Hair follicle dermal papilla cell (primary cell): ENCODE results near the gene TNNT1. TPM values are rescaled to one million over a fixed set of nuclear protein-coding genes. Genes with fewer than 3 reads are reported as not detected.

ENCODE experiments used
- small RNA-seq: library from RNA; depleted of rRNA; stranded (forward); fragments of <200 nt; gene quantifications from one replicate; pipeline ENCODE3, GENCODE V24; 2012
- total RNA-seq: library from RNA; depleted of rRNA; stranded (reverse); fragments of >200 nt; gene quantifications from 2 replicates; pipeline ENCODE4 v1.2.3, GENCODE V29; 2012

The TNNT1 gene, protein sequence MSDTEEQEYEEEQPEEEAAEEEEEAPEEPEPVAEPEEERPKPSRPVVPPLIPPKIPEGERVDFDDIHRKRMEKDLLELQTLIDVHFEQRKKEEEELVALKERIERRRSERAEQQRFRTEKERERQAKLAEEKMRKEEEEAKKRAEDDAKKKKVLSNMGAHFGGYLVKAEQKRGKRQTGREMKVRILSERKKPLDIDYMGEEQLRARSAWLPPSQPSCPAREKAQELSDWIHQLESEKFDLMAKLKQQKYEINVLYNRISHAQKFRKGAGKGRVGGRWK
- 0.65 and 0.97 TPM in 2 replicates for total RNA-seq

DNA sequence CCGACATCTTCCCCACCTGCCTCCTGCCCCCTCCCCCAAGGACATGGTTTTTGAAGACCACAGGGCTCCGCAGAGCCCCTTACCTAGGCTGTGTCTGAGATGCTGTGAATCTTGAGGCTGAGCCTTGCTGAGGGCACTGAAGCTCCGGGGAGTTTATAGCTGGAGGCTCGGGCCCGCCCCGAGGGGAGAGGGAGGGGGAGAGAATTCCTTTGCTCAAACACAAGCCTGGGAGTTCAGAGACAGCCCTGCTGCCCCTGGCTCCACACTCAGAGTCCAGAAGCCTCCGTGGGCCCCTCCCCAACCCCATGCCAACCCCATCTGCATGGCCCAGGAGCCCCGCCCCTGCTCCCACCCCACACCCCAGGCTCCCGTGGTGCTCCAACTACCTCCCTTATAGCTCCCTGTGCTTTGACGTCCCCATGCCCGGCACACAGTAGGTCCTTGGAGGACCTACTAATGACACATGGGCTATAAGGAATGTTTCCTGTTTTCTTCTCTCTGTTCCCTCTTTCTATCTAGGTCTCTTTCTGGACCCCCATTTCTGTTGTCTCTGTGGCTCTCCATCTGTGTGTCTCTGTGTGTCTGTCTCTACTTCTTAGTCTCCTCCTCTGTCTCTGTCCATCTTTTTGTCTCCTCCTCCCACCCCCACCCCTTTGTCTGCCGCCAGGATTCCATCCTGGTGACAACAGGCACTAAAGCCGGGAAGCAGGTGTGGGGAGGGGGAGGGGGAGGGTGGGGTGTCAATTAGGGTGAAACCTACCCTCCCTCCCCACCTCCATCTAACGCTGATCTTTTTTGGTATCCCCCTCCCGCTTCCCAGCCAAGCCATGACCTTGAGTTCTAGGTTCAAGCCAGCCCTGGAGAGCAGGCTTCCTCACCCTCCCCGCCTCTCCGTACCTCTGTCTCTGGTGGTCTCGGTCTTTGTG, at the start of gene TNNT1:
Gene TNNT1 (minus strand): TSS at position 129 of the 926 bp plus-strand sequence. CDS start 2,049 bp downstream, outside the sequence.

DNA sequence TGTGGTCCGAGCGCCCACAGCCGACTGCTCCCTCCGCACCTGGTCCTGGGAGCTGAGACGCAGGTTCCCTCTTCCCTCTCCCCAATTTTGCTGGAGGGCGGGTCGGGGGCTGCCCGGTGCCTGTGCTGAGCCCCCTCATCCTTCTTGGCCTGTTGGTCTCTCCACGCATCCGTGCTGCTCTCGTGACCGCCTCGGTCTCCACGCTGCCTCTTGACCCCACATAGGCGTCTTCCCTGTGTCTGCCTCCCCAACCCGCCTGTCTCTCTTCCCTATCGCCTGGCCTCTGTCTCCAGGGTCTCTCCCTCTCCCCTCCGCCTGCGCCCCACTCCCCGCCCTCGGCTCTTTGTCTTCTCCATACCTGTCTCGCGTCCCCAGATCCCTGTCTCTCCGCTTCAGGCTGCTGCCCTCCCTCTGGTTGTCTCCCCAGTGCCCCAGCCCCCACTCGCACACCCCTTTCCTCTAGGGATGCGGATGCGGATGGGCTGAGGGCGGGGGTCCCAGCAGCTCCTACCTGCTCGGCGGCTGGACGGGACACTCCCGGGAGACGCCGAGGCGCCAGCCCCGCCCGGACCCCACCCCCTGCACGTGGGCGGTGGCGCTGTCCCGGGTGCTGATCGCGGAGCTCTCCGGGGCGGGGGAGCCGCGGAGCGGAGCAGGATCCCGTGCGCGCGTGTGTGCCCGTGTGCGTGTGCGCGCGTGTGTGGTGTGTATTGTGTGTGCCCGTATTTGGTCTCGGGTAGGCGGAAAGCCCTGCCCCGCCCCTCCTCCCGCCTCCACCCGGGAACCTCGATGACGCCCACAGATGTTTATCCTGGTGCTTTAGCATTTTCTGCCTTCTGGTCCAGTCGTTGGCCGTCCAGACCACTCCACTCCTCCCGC, 30.8 kb upstream of the TNNT1 start, which contains the start of gene SYT5:
Gene SYT5 (minus strand): TSS at position 684 of the 879 bp plus-strand sequence. CDS start 1,248 bp downstream, outside the sequence.

DNA sequence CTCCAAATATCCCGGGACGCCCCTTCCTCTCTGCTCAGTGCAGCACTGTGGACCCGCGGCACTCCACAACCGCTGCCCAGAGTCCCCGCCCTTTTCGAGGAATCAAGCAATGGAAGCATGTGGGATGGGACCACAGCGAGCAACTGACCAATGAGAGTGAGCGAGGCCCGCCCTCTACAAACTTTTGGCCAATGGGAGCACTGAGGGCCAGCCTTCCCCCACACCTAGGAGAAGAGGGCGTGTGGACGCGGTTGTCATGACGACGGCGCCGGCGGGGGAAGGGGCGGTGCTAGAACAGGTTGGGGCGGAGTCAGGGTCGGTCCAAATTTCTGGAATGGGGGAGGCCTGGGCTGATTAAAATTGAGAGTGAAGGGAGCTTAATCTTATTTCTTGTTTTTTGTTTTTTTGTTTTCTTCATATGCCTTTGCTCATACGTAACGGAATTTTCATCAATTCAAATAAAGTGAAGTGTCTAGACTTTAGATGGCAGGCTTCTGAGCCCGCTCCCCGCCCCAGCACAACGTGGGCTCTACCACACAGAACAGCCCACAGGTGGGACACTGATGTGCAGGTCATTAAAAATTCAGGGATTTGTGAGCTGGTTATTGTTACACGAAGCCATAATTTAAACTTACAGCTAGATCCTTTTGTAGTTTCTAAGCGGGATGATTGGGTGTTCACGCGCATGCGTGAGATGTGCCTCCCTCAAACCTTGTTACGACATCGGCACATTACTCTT, 17.7 kb upstream of the TNNT1 start, which contains the start of gene DNAAF3:
Gene DNAAF3 (minus strand): TSS at position 84 of the 739 bp plus-strand sequence. CDS start 200 bp downstream, outside the sequence.

DNA sequence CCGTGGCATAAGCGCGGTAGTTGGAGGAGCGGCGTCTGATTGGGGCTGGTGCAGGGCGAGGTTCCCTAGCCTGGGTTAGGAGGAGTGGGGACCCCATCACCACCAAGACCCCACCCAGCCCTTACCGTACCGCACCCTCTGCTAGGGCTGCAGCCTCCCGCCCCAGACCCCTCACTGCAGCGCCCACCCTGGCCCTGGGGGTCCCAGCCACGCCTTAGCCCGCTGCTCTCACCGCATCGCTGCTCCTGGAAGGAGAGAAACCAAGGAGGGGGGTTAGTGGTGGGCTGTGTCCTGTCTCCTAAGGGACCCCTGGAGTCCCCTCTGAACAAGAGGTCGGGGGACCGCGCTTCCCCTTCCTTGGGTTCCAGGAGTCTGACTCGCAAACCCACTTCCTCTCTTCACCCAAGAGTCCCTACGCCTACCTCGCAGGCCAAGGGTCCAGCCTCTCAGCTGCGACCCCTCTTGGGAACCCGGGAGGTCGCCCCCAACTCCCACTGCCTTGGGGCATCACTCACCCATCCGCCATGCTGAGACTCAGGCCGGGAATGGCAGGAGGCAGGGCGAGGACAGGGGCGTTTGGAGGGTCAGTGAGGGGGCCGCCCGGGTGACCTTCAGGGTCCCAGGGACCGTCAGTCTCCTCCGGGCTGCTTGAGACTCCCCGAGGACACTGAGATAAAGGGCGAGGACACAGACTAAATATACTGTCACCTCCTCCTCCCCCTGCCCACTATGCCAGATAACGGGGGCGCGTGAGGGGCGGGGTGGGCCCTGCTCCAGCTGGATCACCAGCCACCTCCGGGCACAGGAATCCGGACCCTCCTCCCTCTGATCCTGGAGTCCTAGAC, 8.3 kb upstream of the TNNT1 start, which contains the start of gene TNNI3:
Gene TNNI3 (minus strand): TSS at position 669 of the 845 bp plus-strand sequence. CDS start 143 bp downstream, at position 526.

DNA sequence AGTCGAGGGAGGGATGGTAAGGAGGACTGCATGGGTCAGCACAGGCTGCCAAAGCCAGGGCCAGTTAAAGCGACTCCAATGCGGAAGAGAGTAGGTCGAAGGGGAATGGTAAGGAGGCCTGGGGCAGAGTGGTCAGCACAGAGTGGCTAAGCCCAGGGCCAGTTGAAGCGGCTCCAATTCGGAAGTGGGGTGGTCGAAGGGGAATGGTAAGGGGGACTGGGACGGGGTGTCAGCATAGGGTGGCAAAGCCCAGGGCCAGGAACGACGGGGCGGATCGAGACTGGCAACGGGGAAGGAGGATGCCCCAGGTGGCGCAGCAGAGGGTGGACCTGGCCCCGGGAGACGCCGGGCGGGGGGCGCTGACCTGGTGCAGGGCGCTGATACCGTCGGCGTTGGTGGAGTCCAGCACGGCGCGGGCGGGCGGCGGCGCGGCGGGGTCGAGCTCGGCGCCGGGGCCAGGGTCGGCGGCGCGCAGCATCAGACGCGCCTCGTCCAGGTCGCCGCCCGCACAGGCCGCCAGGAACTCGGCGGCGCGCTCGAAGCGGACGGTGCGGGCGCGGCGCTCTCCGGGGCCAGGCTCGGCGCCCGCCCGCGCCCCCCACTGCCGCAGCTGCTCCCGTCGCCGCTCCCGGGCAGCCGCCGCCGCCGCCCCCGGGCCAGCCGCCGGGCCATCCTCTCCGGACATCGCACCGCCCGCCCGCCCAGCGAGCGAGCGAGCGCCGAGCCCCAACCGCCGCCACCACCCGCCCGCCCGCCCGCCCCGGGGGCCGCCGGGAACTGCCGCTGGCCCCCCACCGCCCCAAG, 31.9 kb downstream of the TNNT1 start, which contains the start of gene PPP1R12C:
Gene PPP1R12C (minus strand): TSS at position 779 of the 804 bp plus-strand sequence. CDS start 94 bp downstream, at position 685.

Small RNA genes lying within 50 kb of the gene (small RNA-seq; reads per million reads assigned to genes)
- gene MIR7975 (not detected), gene RF01210 (not detected)

Other genes starting within 250 kb of the TNNT1 start
- not detected in 2 replicates for gene NCR1, start 243.1 kb downstream of the TNNT1 start, total RNA-seq
- gene NLRP7, start 201.7 kb downstream of the TNNT1 start, total RNA-seq: not detected in 2 replicates
- under 0.01 TPM in 1 of 2 replicates, not detected in the other for gene NLRP2, start 182.8 kb downstream of the TNNT1 start, total RNA-seq
- not detected in 2 replicates for gene GP6, start 110.9 kb downstream of the TNNT1 start, total RNA-seq
- gene RDH13, start 86.1 kb downstream of the TNNT1 start, total RNA-seq: 8.4 and 12.6 TPM in 2 replicates
- 0.36 and 0.65 TPM in 2 replicates for gene EPS8L1, start 73.3 kb downstream of the TNNT1 start, total RNA-seq
- gene PPP1R12C, start 31.6 kb downstream of the TNNT1 start, total RNA-seq: 57.2 and 64.6 TPM in 2 replicates
- gene TNNI3, start 8.5 kb upstream of the TNNT1 start, total RNA-seq: not detected in 2 replicates
- 0.24 TPM in 1 of 2 replicates, not detected in the other for gene DNAAF3, start 17.4 kb upstream of the TNNT1 start, total RNA-seq
- not detected in 2 replicates for gene SYT5, start 31.1 kb upstream of the TNNT1 start, total RNA-seq
- 1.1 and 1.2 TPM in 2 replicates for gene PTPRH, start 60.3 kb upstream of the TNNT1 start, total RNA-seq
- 1.6 and 3.6 TPM in 2 replicates for gene TMEM86B, start 79.6 kb upstream of the TNNT1 start, total RNA-seq
- gene PPP6R1, start 109.8 kb upstream of the TNNT1 start, total RNA-seq: 42.9 and 47.7 TPM in 2 replicates
- 23.4 and 28.8 TPM in 2 replicates for gene HSPBP1, start 130.9 kb upstream of the TNNT1 start, total RNA-seq
- 4.9 and 5.1 TPM in 2 replicates for gene BRSK1, start 134.8 kb upstream of the TNNT1 start, total RNA-seq
- gene TMEM150B, start 176.1 kb upstream of the TNNT1 start, total RNA-seq: not detected in 2 replicates
- gene KMT5C, start 190.7 kb upstream of the TNNT1 start, total RNA-seq: 6.5 and 8.0 TPM in 2 replicates
- gene COX6B2, start 205.5 kb upstream of the TNNT1 start, total RNA-seq: not detected in 2 replicates
- not detected in 2 replicates for gene GARIN5B, start 214.1 kb upstream of the TNNT1 start, total RNA-seq
- 1.8 and 3.9 TPM in 2 replicates for gene IL11, start 221.3 kb upstream of the TNNT1 start, total RNA-seq
- gene TMEM190, start 227.6 kb upstream of the TNNT1 start, total RNA-seq: not detected in 2 replicates
- 0.16 TPM in 1 of 2 replicates, not detected in the other for gene TMEM238, start 235.1 kb upstream of the TNNT1 start, total RNA-seq
- gene RPL28, start 236.7 kb upstream of the TNNT1 start, total RNA-seq: 184 and 254 TPM in 2 replicates